Measurements from ENCODE around the gene ECEL1.

GRCh38 chr2:232497348-232497747, 9.7 kb upstream of the ECEL1 start:
- no peak for TF ChIP-seq CTCF (conservative IDR thresholded peaks at IDR 0.05)
- no peak for TF ChIP-seq ZFX (IDR thresholded peaks at IDR 0.05)
